Central memory CD4-positive, alpha-beta T cell (primary cell): Measurements from ENCODE around the gene B4GALNT2.
"Not testable (repeated sequence)": the region's sequence is repeated elsewhere in the genome, so short reads cannot be mapped to it uniquely, and the experiment has no call there.

Source experiments
- DNase-seq: peaks from one replicate; pipeline ENCODE4 v3.0.0; 2022

The B4GALNT2 gene

GRCh38 chr17:49183341-49183740, 50.8 kb downstream of the B4GALNT2 start:
- no peak for DNase-seq

- no peak for DNase-seq
Observed at GRCh38 chr17:49183801-49184200, 51.2 kb downstream of the B4GALNT2 start.

- not testable (repeated sequence) for DNase-seq
Observed at GRCh38 chr17:49184522-49184921, 52.0 kb downstream of the B4GALNT2 start.

GRCh38 chr17:49185381-49185780, 52.8 kb downstream of the B4GALNT2 start:
- not testable (repeated sequence) for DNase-seq

GRCh38 chr17:49187301-49187700, 54.7 kb downstream of the B4GALNT2 start:
- DNase-seq, result no peak

GRCh38 chr17:49190932-49191331, 58.4 kb downstream of the B4GALNT2 start:
- DNase-seq, result no peak

GRCh38 chr17:49191409-49191916, 58.9 kb downstream of the B4GALNT2 start:
- DNase-seq, result no peak

GRCh38 chr17:49191917-49192741, 59.6 kb downstream of the B4GALNT2 start:
- peak; percentile 90 for DNase-seq

GRCh38 chr17:49193513-49194296, 61.1 kb downstream of the B4GALNT2 start:
- DNase-seq, result peak; percentile 16

- DNase-seq, result no peak
Observed at GRCh38 chr17:49194297-49194607, 61.7 kb downstream of the B4GALNT2 start.

- DNase-seq, result no peak
Observed at GRCh38 chr17:49195751-49196150, 63.2 kb downstream of the B4GALNT2 start.

GRCh38 chr17:49196520-49196919, 64.0 kb downstream of the B4GALNT2 start:
- DNase-seq, result no peak

GRCh38 chr17:49197346-49197998, 64.9 kb downstream of the B4GALNT2 start:
- no peak for DNase-seq

GRCh38 chr17:49198211-49198610, 65.6 kb downstream of the B4GALNT2 start:
- no peak for DNase-seq

- no peak for DNase-seq
Observed at GRCh38 chr17:49200423-49201083, 68.0 kb downstream of the B4GALNT2 start.

- no peak for DNase-seq
Observed at GRCh38 chr17:49201481-49201927, 68.9 kb downstream of the B4GALNT2 start.

- no peak for DNase-seq
Observed at GRCh38 chr17:49203796-49204195, 71.2 kb downstream of the B4GALNT2 start.

- DNase-seq, result no peak
Observed at GRCh38 chr17:49204516-49204915, 71.9 kb downstream of the B4GALNT2 start.

- DNase-seq, result no peak
Observed at GRCh38 chr17:49209061-49209571, 76.5 kb downstream of the B4GALNT2 start.

GRCh38 chr17:49210158-49211029, 77.8 kb downstream of the B4GALNT2 start, which contains the start of the genes ABI3 and GNGT2:
ABI3 (plus strand) TSS chr17:49210707; CDS start chr17:49210725, 18 bp downstream.
GNGT2 (minus strand) TSS chr17:49210574; CDS start chr17:49207422, 3,152 bp downstream.
- peak; percentile 65 for DNase-seq

GRCh38 chr17:49213399-49213798, 80.8 kb downstream of the B4GALNT2 start:
- no peak for DNase-seq
